Esophagus (tissue), 2 donors: ENCODE data around the gene GRIK5. TPM values are rescaled to one million over a fixed set of nuclear protein-coding genes. Genes with fewer than 3 reads are reported as not detected.

Experiments used
- H3K27ac ChIP-seq, 2 donors: one replicate each; pipeline ENCODE4 v1.5.1; 2013; ENCODE audit warnings: low read depth in 2 of 2, mild to moderate bottlenecking in 2 of 2, inconsistent platforms in 1 of 2, low read length in 1 of 2, moderate library complexity in 1 of 2
- H3K27me3 ChIP-seq, 2 donors: one replicate each; pipeline ENCODE4 v1.6.1; 2013; ENCODE audit warnings: low read length in 2 of 2, control low read depth in 1 of 2, mild to moderate bottlenecking in 1 of 2; ENCODE audit not compliant: insufficient read depth in 2 of 2, control insufficient read depth in 1 of 2
- H3K36me3 ChIP-seq, 2 donors: one replicate each; pipeline ENCODE4 v1.6.1; 2013; ENCODE audit warnings: low read length in 1 of 2; ENCODE audit not compliant: control insufficient read depth in 2 of 2, insufficient read depth in 2 of 2
- H3K4me1 ChIP-seq, 2 donors: one replicate each; pipeline ENCODE4 v1.6.1; 2013; ENCODE audit warnings: low read length in 1 of 2; ENCODE audit not compliant: control insufficient read depth in 2 of 2, insufficient read depth in 2 of 2
- H3K4me3 ChIP-seq, 2 donors: one replicate each; pipeline ENCODE4 v1.5.1; 2013; ENCODE audit warnings: low read length in 2 of 2, mild to moderate bottlenecking in 2 of 2, low read depth in 1 of 2, moderate library complexity in 1 of 2
- H3K9me3 ChIP-seq, 2 donors: one replicate each; pipeline ENCODE4 v1.6.1; 2013; ENCODE audit warnings: mild to moderate bottlenecking in 2 of 2, low read depth in 1 of 2, low read length in 1 of 2, moderate library complexity in 1 of 2; ENCODE audit not compliant: control insufficient read depth in 2 of 2, insufficient read depth in 1 of 2
- WGBS, 2 donors: extraction: QIAGEN DNeasy Blood & Tissue Kit; methylation state at CpG; one replicate each; pipeline ENCODE4 v1.1.7; 2013; 5-methylcytosine and 5-hydroxymethylcytosine counted together
- polyA plus RNA-seq, 2 donors: library from polyadenylated mRNA; stranded (reverse); fragments of 200-250 nt; gene quantifications; one replicate each; pipeline ENCODE4 v1.2.3, GENCODE V29; 2013
- donor health status: healthy with polysubstance abuse.
- donor health status: Bipolar disorder and iron deficiency.

The GRIK5 gene
- polyA plus RNA-seq, 2 donors: 1.1 to 1.4 TPM

DNA sequence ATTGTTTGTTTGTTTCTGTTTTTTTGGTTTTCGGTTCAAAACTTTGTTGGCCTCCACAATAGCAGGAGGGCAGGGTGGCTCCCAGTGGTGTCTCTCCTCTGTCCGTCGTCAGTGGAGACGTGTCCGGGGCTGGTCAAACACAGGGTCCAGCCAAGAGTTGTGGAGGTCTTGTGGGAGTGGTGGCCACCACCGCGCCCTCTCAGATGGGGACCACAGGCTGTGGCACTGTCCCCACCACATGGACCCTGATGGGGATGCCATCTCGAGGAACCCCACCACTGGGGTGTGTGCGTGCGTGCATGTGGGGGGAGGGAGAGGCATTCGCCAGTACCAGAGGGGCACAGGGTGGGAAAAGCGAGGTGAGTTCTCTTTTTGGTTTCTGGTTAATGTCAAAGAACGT lies 19.8 kb upstream of the GRIK5 start:
- Histone ChIP-seq H3K4me3 (no peak overlapping the region), H3K4me1 (peaks cover 10 to 22% of the 10 kb centered on the region in 2 donors), H3K27me3 (no peaks in the 10 kb centered on the region), H3K9me3 (peaks cover 0 to 2% of the 10 kb centered on the region in 2 donors), H3K27ac (no peak overlapping the region), H3K36me3 (no peaks in the 10 kb centered on the region)
- 91% methylated on average over 13 of the region's 13 CpGs for WGBS, 2 donors

DNA sequence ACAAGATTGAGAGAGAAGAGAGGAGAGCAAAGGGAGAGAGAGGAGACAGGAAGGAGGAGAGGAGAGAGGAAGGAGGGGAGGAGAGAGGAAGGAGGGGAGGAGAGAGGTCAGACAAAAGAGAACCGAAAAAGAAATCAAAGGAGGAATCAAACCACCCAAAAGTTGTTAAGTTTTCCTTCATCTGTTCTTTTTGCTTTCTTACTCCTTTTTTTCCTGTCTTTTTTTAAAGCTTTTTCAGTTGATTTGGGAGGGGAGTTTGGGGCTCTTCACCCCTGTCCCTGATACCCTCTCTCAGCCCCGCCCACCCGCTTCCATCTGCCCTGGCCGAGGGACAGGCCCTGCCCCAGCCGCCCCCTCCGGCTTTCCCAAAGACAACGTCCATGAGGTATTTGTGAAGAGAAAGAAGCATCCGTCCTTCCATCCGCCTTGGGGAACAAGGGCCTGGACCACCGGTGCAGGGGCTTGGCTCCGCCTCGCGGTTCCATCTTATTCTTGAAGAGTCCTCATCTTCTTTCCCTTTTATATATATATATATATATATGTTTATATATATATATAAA lies 19.3 kb upstream of the GRIK5 start:
- peaks cover 0 to 2% of the 10 kb centered on the region in 2 donors for H3K9me3 ChIP-seq
- H3K4me1 ChIP-seq: peaks cover 10 to 20% of the 10 kb centered on the region in 2 donors
- WGBS, 2 donors: 72 to 78% methylated on average over 13 of the region's 13 CpGs
- H3K36me3 ChIP-seq: no peaks in the 10 kb centered on the region
- no peaks in the 10 kb centered on the region for H3K27me3 ChIP-seq
- peak overlapping the region; percentile 45 to 58 for H3K27ac ChIP-seq
- no peak overlapping the region for H3K4me3 ChIP-seq

DNA sequence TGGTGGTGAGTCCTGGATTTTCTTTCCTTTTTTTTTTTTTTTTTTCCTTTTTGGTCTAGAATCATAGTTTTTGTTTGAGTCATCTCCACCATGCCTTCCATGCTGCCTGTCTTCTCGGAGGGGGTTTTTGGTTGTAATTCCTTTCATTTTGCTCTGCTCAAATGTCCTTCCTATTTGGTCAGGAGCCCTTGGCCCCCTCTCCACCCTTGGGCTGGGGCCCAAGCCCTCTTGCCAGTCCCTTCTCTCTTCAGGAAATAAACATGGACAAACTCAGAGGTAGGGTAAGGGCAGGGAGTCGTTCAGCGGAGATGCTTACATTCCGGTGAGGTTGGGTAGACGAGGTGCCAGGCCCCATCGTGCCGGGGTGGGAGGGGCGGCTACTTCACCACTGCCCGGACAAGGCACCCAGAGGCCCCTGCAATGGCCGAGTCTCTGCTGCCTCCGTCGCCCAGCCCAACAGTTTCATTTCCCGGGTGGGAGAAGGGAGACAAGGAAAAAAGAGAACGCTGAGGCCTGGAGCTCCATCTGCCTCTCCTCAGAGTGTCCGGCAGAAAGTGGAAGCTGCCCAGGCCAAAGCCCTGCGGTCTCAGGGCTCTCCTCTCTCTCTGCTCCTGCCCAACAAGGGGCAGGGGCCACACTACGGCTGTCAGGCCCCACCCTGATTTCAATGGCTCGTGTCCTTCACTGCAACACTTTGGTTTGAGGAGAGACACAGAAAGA lies 18.6 kb upstream of the GRIK5 start:
- Histone ChIP-seq H3K27me3 (no peaks in the 10 kb centered on the region), H3K4me3 (no peak overlapping the region), H3K4me1 (peaks cover 5 to 15% of the 10 kb centered on the region in 2 donors), H3K9me3 (peaks cover 0 to 2% of the 10 kb centered on the region in 2 donors), H3K36me3 (no peaks in the 10 kb centered on the region), H3K27ac (peak overlapping the region; percentile 45 to 58)
- 63 to 67% methylated on average over 18 of the region's 18 CpGs for whole genome bisulfite sequencing, 2 donors

- H3K36me3 ChIP-seq: no peaks in the 10 kb centered on the region
- H3K9me3 ChIP-seq: peaks cover 0 to 2% of the 10 kb centered on the region in 2 donors
- 78 to 81% methylated on average over 11 of the region's 11 CpGs for WGBS, 2 donors
- H3K27me3 ChIP-seq: no peaks in the 10 kb centered on the region
- H3K27ac ChIP-seq: no peak overlapping the region
- H3K4me1 ChIP-seq: peaks cover 3 to 8% of the 10 kb centered on the region in 2 donors
- H3K4me3 ChIP-seq: no peak overlapping the region
Observed at GRCh38 chr19:42086770-42087550, 17.0 kb upstream of the GRIK5 start.

DNA sequence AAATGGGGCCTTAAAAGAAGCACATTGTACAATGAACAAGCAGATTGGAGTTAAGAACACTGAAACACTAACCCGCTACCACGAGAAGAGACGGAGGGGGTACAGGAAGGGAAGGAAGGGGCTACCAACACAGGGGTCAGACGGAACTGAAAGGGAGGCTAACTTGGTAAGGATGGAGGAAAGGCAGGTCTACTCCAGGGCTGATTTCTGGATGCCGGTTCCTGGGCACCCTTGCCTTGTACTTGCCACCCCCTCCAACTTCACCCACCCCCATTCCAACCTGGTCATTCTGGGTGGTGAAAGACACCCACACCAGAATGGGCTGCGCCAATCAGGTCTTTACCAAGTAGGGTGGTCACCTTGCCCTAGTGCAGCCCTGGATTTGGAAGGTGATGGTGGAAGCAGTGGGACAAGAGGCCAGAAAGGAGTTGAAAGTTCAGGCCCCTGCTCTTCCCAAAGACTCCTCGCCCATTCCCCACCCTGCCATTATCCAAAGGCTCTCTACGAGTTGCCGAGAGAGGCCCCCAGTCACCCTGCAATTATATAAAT lies 16.3 kb upstream of the GRIK5 start:
- WGBS, 2 donors: 82 to 87% methylated on average over 9 of the region's 9 CpGs
- Histone ChIP-seq H3K27me3 (no peaks in the 10 kb centered on the region), H3K27ac (no peak overlapping the region), H3K4me3 (no peak overlapping the region), H3K4me1 (peaks cover 2% of the 10 kb centered on the region in 2 donors), H3K9me3 (peaks cover 0 to 2% of the 10 kb centered on the region in 2 donors), H3K36me3 (peaks cover 0 to 4% of the 10 kb centered on the region in 2 donors)

- Histone ChIP-seq H3K9me3 (no peaks in the 10 kb centered on the region), H3K36me3 (peaks cover 7 to 32% of the 10 kb centered on the region in 2 donors), H3K4me3 (no peak overlapping the region), H3K27me3 (no peaks in the 10 kb centered on the region), H3K27ac (no peak overlapping the region), H3K4me1 (peaks cover 0 to 2% of the 10 kb centered on the region in 2 donors)
- 96 to 97% methylated on average over 5 of the region's 5 CpGs for WGBS, 2 donors
Observed at GRCh38 chr19:42083537-42083936, 13.5 kb upstream of the GRIK5 start.

DNA sequence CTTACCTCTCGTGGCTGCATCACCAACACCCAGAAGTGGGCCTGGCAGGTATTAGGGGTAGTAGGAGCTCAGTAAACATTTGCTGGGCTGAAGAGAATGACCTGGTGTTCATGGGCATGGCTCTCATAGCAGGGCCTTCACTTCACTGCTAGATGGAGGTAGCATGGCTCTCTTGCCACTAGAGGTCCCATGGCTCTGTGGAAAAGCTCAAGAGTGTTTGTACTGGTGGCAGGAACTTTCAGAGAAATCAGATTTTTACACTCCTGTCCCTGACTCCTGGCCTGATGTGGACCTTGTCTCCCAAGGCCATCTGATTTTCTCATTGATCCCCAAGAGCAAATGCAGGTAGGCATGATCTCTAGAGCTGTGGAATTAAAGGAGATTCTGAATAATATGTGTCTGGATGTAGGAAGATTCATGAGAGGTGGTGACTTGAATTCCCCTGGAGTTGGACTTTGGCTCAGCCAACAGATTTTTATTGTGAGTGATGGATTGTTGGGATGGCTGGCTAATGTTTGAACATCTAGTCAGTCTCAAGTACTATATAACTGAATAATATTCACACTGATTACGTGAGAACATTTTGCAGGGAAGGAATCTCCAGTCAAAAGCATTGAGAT lies 11.7 kb upstream of the GRIK5 start:
- H3K4me1 ChIP-seq: peaks cover 0 to 4% of the 10 kb centered on the region in 2 donors
- H3K27ac ChIP-seq: no peak overlapping the region
- H3K36me3 ChIP-seq: peaks cover 7 to 32% of the 10 kb centered on the region in 2 donors
- WGBS, 2 donors: 63 to 73% methylated on average over 2 of the region's 2 CpGs
- H3K9me3 ChIP-seq: no peaks in the 10 kb centered on the region
- no peak overlapping the region for H3K4me3 ChIP-seq
- no peaks in the 10 kb centered on the region for H3K27me3 ChIP-seq

DNA sequence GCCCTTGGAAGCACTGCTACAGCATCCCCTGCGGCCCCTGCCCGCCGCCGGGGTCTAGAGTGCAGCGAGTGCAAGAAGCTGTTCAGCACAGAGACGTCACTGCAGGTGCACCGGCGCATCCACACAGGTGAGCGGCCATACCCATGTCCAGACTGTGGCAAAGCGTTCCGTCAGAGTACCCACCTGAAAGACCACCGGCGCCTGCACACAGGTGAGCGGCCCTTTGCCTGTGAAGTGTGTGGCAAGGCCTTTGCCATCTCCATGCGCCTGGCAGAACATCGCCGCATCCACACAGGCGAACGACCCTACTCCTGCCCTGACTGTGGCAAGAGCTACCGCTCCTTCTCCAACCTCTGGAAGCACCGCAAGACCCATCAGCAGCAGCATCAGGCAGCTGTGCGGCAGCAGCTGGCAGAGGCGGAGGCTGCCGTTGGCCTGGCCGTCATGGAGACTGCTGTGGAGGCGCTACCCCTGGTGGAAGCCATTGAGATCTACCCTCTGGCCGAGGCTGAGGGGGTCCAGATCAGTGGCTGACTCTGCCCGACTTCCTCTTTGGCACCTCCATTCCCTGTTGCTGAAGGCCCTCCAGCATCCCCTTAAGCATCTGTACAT lies 10.9 kb upstream of the GRIK5 start:
- H3K36me3 ChIP-seq: peaks cover 7 to 32% of the 10 kb centered on the region in 2 donors
- peaks cover 0 to 4% of the 10 kb centered on the region in 2 donors for H3K4me1 ChIP-seq
- H3K4me3 ChIP-seq: no peak overlapping the region
- 92 to 93% methylated on average over 28 of the region's 28 CpGs for WGBS, 2 donors
- no peaks in the 10 kb centered on the region for H3K27me3 ChIP-seq
- H3K9me3 ChIP-seq: no peaks in the 10 kb centered on the region
- no peak overlapping the region for H3K27ac ChIP-seq
